Tibial nerve (tissue), 4 donors: ENCODE data around the gene RGS18. TPM values are rescaled to one million over a fixed set of nuclear protein-coding genes. Genes with fewer than 3 reads are reported as not detected.

ENCODE experiments used
- DNase-seq, 2 donors: peaks; one replicate each; pipeline ENCODE4 v3.0.0-alpha.2; 2019; ENCODE audit warnings: low spot score in 2 of 2
- H3K27ac ChIP-seq, 4 donors: fragments of 200-600 bp; sonication (generic) in 3 of 4; one replicate each; pipeline ENCODE4 v1.5.1; 2017 to 2019; ENCODE audit warnings: mild to moderate bottlenecking in 1 of 4
- H3K27me3 ChIP-seq, 2 donors: fragments of 200-600 bp; sonication (generic) in 1 of 2; one replicate each; pipeline versions ENCODE4 v1.5.1 to v1.6.0; 2017 to 2019
- H3K36me3 ChIP-seq, 3 donors: fragments of 200-600 bp; sonication (generic); one replicate each; pipeline ENCODE4 v1.5.1; 2018 to 2019
- H3K4me1 ChIP-seq, 4 donors: fragments of 200-600 bp; sonication (generic) in 3 of 4; one replicate each; pipeline ENCODE4 v1.5.1; 2017 to 2019
- H3K4me3 ChIP-seq, 4 donors: fragments of 200-600 bp; sonication (generic) in 3 of 4; one replicate each; pipeline ENCODE4 v1.5.1; 2017 to 2019; ENCODE audit warnings: mild to moderate bottlenecking in 1 of 4, moderate library complexity in 1 of 4
- H3K9me3 ChIP-seq, 4 donors: fragments of 200-600 bp; sonication (generic) in 3 of 4; one replicate each; pipeline ENCODE4 v1.5.1; 2017 to 2019
- CTCF ChIP-seq, 5 experiments: fragments of 200-600 bp in 3 of 5; fragments of 450-650 bp in 2 of 5; sonication (generic) in 3 of 5; IDR thresholded peaks; one replicate each; pipeline ENCODE4 v1.5.1; 2016 to 2019; ENCODE audit warnings: antibody characterized with exemption in 5 of 5, mild to moderate bottlenecking in 3 of 5, moderate library complexity in 2 of 5
- EP300 ChIP-seq, 2 donors: sonication (generic); formaldehyde crosslinking; IDR thresholded peaks; one replicate each; pipeline ENCODE4 v1.6.1; 2017; ENCODE audit warnings: antibody characterized with exemption in 2 of 2, mild to moderate bottlenecking in 1 of 2
- POLR2A ChIP-seq, 2 donors: fragments of 450-650 bp; IDR thresholded peaks; one replicate each; pipeline ENCODE4 v1.6.1; 2017; ENCODE audit warnings: antibody characterized with exemption in 2 of 2, mild to moderate bottlenecking in 2 of 2, moderate library complexity in 2 of 2
- WGBS, 2 donors: methylation state at CpG; one replicate each; pipeline ENCODE4 v1.1.5; 2018; 5-methylcytosine and 5-hydroxymethylcytosine counted together
- total RNA-seq, 4 donors: library from RNA; depleted of rRNA; stranded (reverse); fragments of >200 nt; gene quantifications; one replicate each; pipeline ENCODE4 v1.1.0, GENCODE V29; 2016

The RGS18 gene
- total RNA-seq, 4 donors from 2014 or later = 0.42 to 7.2 (median 3.3) TPM

- H3K4me3 ChIP-seq = no peak overlapping the region
- H3K4me1 ChIP-seq = no peaks in the 10 kb centered on the region
- DNase-seq = no peak
- WGBS, 2 donors = 86 to 88% methylated on average over 1 of the region's 1 CpG
- no peaks in the 10 kb centered on the region for H3K9me3 ChIP-seq
- TF ChIP-seq POLR2A (IDR thresholded peaks at IDR 0.05) = no peak
- no peak for TF ChIP-seq EP300 (IDR thresholded peaks at IDR 0.05)
- TF ChIP-seq CTCF (IDR thresholded peaks at IDR 0.05) = no peak
- H3K27me3 ChIP-seq = no peaks in the 10 kb centered on the region
- H3K36me3 ChIP-seq = no peaks in the 10 kb centered on the region
- no peak overlapping the region for H3K27ac ChIP-seq
Observed at GRCh38 chr1:192133350-192133926, 24.8 kb upstream of the RGS18 start.

GRCh38 chr1:192140382-192140781 lies 17.9 kb upstream of the RGS18 start:
- H3K4me3 ChIP-seq = no peak overlapping the region
- H3K27me3 ChIP-seq = no peaks in the 10 kb centered on the region
- peaks cover 0 to 2% (median 0%) of the 10 kb centered on the region in 4 donors for H3K9me3 ChIP-seq
- no peaks in the 10 kb centered on the region for H3K36me3 ChIP-seq
- TF ChIP-seq EP300 (IDR thresholded peaks at IDR 0.05) (no peak), POLR2A (IDR thresholded peaks at IDR 0.05) (no peak), CTCF (IDR thresholded peaks at IDR 0.05) (no peak)
- 68 to 69% methylated on average over 1 of the region's 1 CpG for WGBS, 2 donors
- H3K27ac ChIP-seq = no peak overlapping the region
- H3K4me1 ChIP-seq = no peaks in the 10 kb centered on the region
- no peak for DNase-seq

GRCh38 chr1:192147221-192147620 lies 11.0 kb upstream of the RGS18 start:
- no peak for TF ChIP-seq POLR2A (IDR thresholded peaks at IDR 0.05)
- TF ChIP-seq CTCF (IDR thresholded peaks at IDR 0.05) = no peak
- TF ChIP-seq EP300 (IDR thresholded peaks at IDR 0.05) = no peak
- Histone ChIP-seq H3K4me3 (no peak overlapping the region), H3K27me3 (no peaks in the 10 kb centered on the region), H3K9me3 (peaks cover 0 to 4% (median 0%) of the 10 kb centered on the region in 4 donors), H3K27ac (no peak overlapping the region), H3K4me1 (no peaks in the 10 kb centered on the region), H3K36me3 (no peaks in the 10 kb centered on the region)
- no peak for DNase-seq
- 64 to 67% methylated on average over 3 of the region's 3 CpGs for whole genome bisulfite sequencing, 2 donors

GRCh38 chr1:192147696-192148095 lies 10.6 kb upstream of the RGS18 start:
- Histone ChIP-seq H3K27me3 (no peaks in the 10 kb centered on the region), H3K4me1 (no peaks in the 10 kb centered on the region), H3K36me3 (no peaks in the 10 kb centered on the region), H3K4me3 (no peak overlapping the region), H3K27ac (no peak overlapping the region), H3K9me3 (peaks cover 0 to 4% (median 0%) of the 10 kb centered on the region in 4 donors)
- DNase-seq = no peak
- 84 to 95% methylated on average over 1 of the region's 1 CpG for WGBS, 2 donors
- TF ChIP-seq EP300 (IDR thresholded peaks at IDR 0.05) = no peak
- TF ChIP-seq POLR2A (IDR thresholded peaks at IDR 0.05) = no peak
- TF ChIP-seq CTCF (IDR thresholded peaks at IDR 0.05) = no peak

- Histone ChIP-seq H3K4me1 (no peaks in the 10 kb centered on the region), H3K27me3 (no peaks in the 10 kb centered on the region), H3K36me3 (no peaks in the 10 kb centered on the region), H3K27ac (no peak overlapping the region), H3K9me3 (peaks cover 0 to 2% (median 0%) of the 10 kb centered on the region in 4 donors), H3K4me3 (no peak overlapping the region)
- no peak for DNase-seq
- no peak for TF ChIP-seq EP300 (IDR thresholded peaks at IDR 0.05)
- TF ChIP-seq POLR2A (IDR thresholded peaks at IDR 0.05) = no peak
- no peak for TF ChIP-seq CTCF (IDR thresholded peaks at IDR 0.05)
- WGBS, 2 donors = 69 to 81% methylated on average over 2 of the region's 2 CpGs
Observed at GRCh38 chr1:192151176-192151575, 7.1 kb upstream of the RGS18 start.
